ENCODE results near the gene TASL.
"Not testable (repeated sequence)": the region's sequence is repeated elsewhere in the genome, so short reads cannot be mapped to it uniquely, and the experiment has no call there.

Gene TASL

DNA sequence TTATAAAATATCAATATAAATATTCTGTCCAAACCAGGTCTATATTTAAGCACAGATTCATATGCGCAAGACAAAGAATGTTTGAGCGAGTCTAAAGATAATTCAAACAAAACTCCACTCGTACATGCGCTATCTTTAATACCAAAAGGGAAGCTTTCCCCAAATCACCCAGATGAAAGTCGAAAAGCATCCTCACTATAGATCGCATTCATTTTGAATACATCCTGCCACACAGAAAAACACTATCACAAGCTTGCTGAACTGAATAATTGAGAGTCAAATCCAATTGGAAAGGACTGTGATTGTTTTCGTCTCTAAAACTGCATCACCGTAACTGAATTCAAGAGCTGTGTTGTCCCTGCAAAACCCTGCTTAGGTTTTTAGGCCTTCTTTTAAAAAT is 685 bp downstream of the TASL start:
- DNase-seq (ENCODE audit: low read depth), result no peak

- DNase-seq (ENCODE audit: low read depth), result no peak
These were observed 4.4 kb downstream of the TASL start for GRCh38 chrX:30573125-30573524.

GRCh38 chrX:30572678-30573077 is 4.9 kb downstream of the TASL start:
- no peak for DNase-seq (ENCODE audit: low read depth)

GRCh38 chrX:30572004-30572403 is 5.6 kb downstream of the TASL start:
- DNase-seq (ENCODE audit: low read depth), result no peak

GRCh38 chrX:30570505-30570904 is 7.1 kb downstream of the TASL start:
- no peak for DNase-seq (ENCODE audit: low read depth)

- DNase-seq (ENCODE audit: low read depth), result no peak
These were observed 9.4 kb downstream of the TASL start for GRCh38 chrX:30568136-30568535.

DNA sequence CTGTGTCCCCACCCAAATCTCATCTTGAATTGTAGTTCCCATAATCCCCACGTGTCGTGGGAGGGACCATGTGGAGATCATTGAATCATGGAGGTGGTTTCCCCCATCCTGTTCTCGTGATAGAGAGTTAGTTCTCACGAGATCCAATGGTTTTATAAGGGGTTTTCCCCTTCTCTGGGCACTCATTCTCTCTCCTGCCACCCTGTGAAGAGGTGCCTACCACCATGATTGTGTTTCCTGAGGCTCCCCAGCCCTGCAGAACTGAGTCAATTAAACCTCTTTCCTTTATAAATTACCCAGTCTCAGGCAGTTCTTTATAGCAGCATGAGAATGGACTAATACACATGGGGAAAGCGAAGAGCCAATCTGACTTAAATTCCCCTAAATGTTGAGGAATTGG is 14.5 kb downstream of the TASL start:
- DNase-seq (ENCODE audit: low read depth), result not testable (repeated sequence)

DNA sequence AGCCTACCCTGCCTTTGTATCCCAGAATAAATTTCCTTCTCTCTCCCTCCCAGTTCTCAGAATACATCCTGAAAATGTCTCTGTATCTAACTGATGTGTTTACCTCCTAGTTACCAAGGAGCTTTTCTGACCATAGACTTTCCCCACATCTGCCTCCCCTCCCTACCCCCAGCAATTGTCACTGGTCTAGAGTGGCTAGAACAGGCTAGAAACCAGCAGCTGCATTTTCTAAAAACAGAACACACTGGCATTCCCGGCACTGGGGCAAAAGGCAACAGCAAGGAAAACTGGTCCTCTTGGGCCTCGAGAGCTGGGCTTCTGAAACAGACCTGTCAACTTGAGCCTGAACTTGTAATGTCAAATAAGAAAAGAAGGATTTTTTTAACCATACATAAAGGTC is 16.4 kb downstream of the TASL start:
- DNase-seq (ENCODE audit: low read depth), result no peak

DNA sequence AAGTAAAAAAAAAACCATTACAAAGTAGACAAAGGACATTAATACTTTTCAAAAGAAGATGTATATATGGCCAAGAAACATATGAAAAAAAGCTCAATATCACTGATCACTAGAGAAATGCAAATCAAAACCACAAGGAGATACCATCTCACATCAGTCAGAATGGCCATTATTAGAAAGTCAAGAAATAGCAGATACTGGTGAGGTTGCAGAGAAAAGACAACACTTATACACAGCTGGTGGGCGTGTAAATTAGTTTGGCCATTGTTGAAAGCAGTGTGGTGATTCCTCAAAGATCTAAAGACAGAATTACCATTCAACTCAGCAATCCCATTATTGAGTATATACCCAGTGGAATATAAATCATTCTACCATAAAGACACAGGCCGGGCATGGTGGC is 39.3 kb downstream of the TASL start:
- DNase-seq (ENCODE audit: low read depth), result no peak

GRCh38 chrX:30533835-30534234 is 43.7 kb downstream of the TASL start:
- DNase-seq (ENCODE audit: low read depth), result no peak

DNA sequence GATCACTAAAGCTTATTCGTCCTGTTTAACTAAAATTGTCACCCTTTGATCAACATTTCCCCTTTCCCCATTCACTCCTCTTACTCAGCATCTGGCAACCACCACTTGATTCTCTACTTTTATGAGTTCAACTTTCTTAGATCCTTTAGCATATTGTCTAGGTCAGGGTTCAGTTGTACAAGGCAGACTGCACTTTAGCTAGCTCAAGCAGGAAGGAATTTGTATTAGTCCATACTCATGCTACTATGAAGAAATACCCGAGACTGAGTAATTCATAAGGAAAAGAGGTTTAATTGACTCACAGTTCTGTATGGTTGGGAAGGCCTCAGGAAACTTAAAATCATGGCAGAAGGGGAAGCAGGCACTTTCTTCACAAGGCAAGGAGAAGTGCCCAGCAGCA is 44.3 kb downstream of the TASL start:
- no peak for DNase-seq (ENCODE audit: low read depth)

- DNase-seq (ENCODE audit: low read depth), result no peak
These were observed 47.0 kb downstream of the TASL start for GRCh38 chrX:30530606-30531005.

GRCh38 chrX:30525732-30526131 is 51.8 kb downstream of the TASL start:
- no peak for DNase-seq (ENCODE audit: low read depth)

DNA sequence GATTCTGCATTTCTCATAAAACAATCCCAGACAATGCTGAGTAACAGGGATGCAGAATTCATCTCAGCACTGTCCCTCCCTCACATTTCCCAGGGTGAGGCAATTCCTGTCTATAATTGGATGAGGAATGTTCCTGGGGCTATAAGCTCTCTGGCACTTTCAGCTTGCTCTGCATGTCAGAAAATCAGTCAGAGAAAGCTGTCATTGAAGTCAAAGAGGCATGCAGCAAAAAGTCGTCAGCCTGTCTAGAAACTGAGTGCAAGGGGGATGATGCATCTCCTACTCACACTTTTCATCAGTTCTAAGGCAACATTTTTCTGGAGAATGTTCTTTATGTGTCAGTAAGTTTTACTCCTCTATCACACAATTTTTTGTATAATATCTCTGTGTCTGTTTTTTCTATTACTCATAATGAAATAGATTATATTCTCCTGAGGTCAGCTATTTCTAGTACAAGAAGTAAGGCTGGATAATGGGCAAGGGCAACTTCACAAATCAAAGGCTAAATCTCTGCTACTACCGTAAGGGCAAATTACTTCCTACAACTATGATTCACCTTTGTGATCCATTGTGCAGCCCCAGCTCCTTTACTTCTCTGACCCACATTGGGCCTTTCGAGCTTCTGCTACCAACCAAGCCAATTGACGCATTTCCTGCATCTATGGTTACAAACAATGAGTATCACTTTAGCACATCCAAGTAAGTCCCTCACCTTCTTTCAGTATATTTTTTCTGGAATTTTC is 56.0 kb downstream of the TASL start:
- DNase-seq (ENCODE audit: low read depth), result no peak

GRCh38 chrX:30513284-30513683 is 64.3 kb downstream of the TASL start:
- DNase-seq (ENCODE audit: low read depth), result no peak

All from activated T-cell treated with anti-CD3 and anti-CD28 coated beads for 1 hour (primary cell).